Spleen (tissue), 7 donors: ENCODE data around the gene CNNM2.

Experiments used
- CTCF ChIP-seq, 11 experiments: fragments of 200-600 bp in 7 of 11; fragments of 450-650 bp in 4 of 11; sonication (generic) in 4 of 11; IDR thresholded peaks in 8 of 11; conservative IDR thresholded peaks in 3 of 11; 1 replicate in 7 of 11; 2 replicates in 4 of 11; pipeline versions ENCODE4 v1.4.0 to v1.8.0; 2016 to 2021; ENCODE audit warnings: antibody characterized with exemption in 11 of 11, inconsistent platforms in 4 of 11, mild to moderate bottlenecking in 1 of 11
- POLR2A ChIP-seq, 3 donors: fragments of 450-650 bp; IDR thresholded peaks; one replicate each; pipeline ENCODE4 v1.5.1; 2017; ENCODE audit warnings: antibody characterized with exemption in 3 of 3, mild to moderate bottlenecking in 1 of 3
- donor health status: DM: no; HTN: no; CAD: no; lungs with moderate emphysema.
- donor health status: DM: no; HTN: no; CAD: no.
- donor health status: DM: no; HTN: no; CAD: no.

- TF ChIP-seq CTCF (IDR thresholded peaks at IDR 0.05 in 8 of 11, conservative IDR thresholded peaks at IDR 0.05 in 3 of 11) = no peak
- TF ChIP-seq POLR2A (IDR thresholded peaks at IDR 0.05) = no peak
These were observed 160.2 kb downstream of the CNNM2 start for GRCh38 chr10:103078309-103078615.
